Panc1 (cell line): ENCODE data around the gene FHL2. TPM values are rescaled to one million over a fixed set of nuclear protein-coding genes. Genes with fewer than 3 reads are reported as not detected.

ENCODE experiments used
- ATAC-seq: fragments of 200-7000 bp; cut with Tn5 transposase; 2 replicates; pipeline ENCODE4 v1.9.1; 2020; ENCODE audit warnings: mild to moderate bottlenecking, moderate library complexity
- BruUV-seq: library from RNA; stranded (reverse); fragments of 400-500 nt; replicated peaks from 2 replicates; lab custom pipeline; 2021; lab: Mats Ljungman, UMichigan
- CTCF ChIA-PET: fragments of 300-600 bp; sonication (Branson Sonifier 250); formaldehyde crosslinking; loops from one replicate; lab custom pipeline; 2022; ENCODE audit warnings: antibody characterized with exemption; lab: Charles Lee
- POLR2A ChIA-PET: fragments of 300-600 bp; sonication (Branson Sonifier 250); formaldehyde crosslinking; loops from one replicate; lab custom pipeline; 2022; ENCODE audit warnings: antibody characterized with exemption; lab: Charles Lee
- DNase-seq: peaks from one replicate; pipeline ENCODE4 v3.0.0-alpha.2; 2010; ENCODE audit warnings: low read depth, low spot score
- H3K27ac ChIP-seq: 2 replicates; pipeline ENCODE4 v1.5.1; 2011; ENCODE audit warnings: mild to moderate bottlenecking, low read length, inconsistent platforms
- H3K27me3 ChIP-seq: fragments of 200-500 bp; sonication (Bioruptor generic); 2 replicates; pipeline ENCODE4 v1.6.0; 2014; ENCODE audit warnings: low read length, inconsistent platforms; ENCODE audit not compliant: control insufficient read depth, insufficient read depth
- H3K36me3 ChIP-seq: fragments of 200-500 bp; sonication (Bioruptor generic); 2 replicates; pipeline ENCODE4 v1.5.1; 2014; ENCODE audit warnings: inconsistent platforms, mild to moderate bottlenecking, low read length, moderate library complexity; ENCODE audit not compliant: control insufficient read depth, insufficient read depth
- H3K4me1 ChIP-seq: 2 replicates; pipeline ENCODE4 v1.5.1; 2011; ENCODE audit warnings: inconsistent platforms, mild to moderate bottlenecking, low read length, moderate library complexity; ENCODE audit not compliant: control insufficient read depth, insufficient read depth
- H3K4me3 ChIP-seq, 2 experiments: 2 replicates each; pipeline ENCODE4 v1.5.1; 2011 to 2012; ENCODE audit warnings: low read depth in 2 of 2, low read length in 2 of 2, mild to moderate bottlenecking in 2 of 2, inconsistent platforms in 1 of 2, moderate library complexity in 1 of 2
- H3K9me3 ChIP-seq: fragments of 200-500 bp; sonication (Bioruptor generic); 2 replicates; pipeline ENCODE4 v1.5.1; 2014; ENCODE audit warnings: low read depth, mild to moderate bottlenecking, inconsistent platforms, low read length, moderate library complexity; ENCODE audit not compliant: control insufficient read depth, insufficient read depth
- POLR2AphosphoS5 ChIP-seq: IDR thresholded peaks from 2 replicates; pipeline ENCODE4 v1.6.1; 2012; ENCODE audit warnings: mild to moderate bottlenecking, low read depth, low read length, moderate library complexity
- SIN3A ChIP-seq: IDR thresholded peaks from 2 replicates; pipeline ENCODE4 v1.6.1; 2012; ENCODE audit warnings: low read depth, mild to moderate bottlenecking, low read length, moderate library complexity, borderline replicate concordance; ENCODE audit not compliant: insufficient read depth
- TCF7L2 ChIP-seq: IDR thresholded peaks from 2 replicates; pipeline ENCODE4 v1.6.1; 2011; ENCODE audit warnings: mild to moderate bottlenecking, low read depth, low read length, inconsistent platforms
- in situ Hi-C: cut with HindIII; loops from 2 replicates; pipeline ENCODE4 v1.10.0; 2016; ENCODE audit warnings: low sequenced_read_pairs, low pct_unique_long_range_greater_than_20kb
- intact Hi-C: fragments of 100-400 bp; cut with micrococcal nuclease; formaldehyde crosslinking; loops from one replicate; pipeline ENCODE4 v1.10.0; 2022; ENCODE audit not compliant: unreplicated experiment
- total RNA-seq: library from RNA; stranded (reverse); gene quantifications from one replicate; pipeline ENCODE4 v1.2.1, GENCODE V29; 2021; ENCODE audit not compliant: unreplicated experiment
- TF ChIP-seq, protein P1 (sequence below): fragments of 450-650 bp; IDR thresholded peaks from 2 replicates; pipeline ENCODE4 v1.5.1; 2017; ENCODE audit warnings: mild to moderate bottlenecking
- TF ChIP-seq, protein P2 (sequence below), 2 experiments: IDR thresholded peaks; 2 replicates each; pipeline ENCODE4 v1.6.1; 2011 to 2012; ENCODE audit warnings: low read depth in 2 of 2, control low read depth in 1 of 2, low read length in 1 of 2, mild to moderate bottlenecking in 1 of 2, moderate library complexity in 1 of 2; ENCODE audit not compliant: insufficient read depth in 1 of 2

The FHL2 gene
- total RNA-seq, 1 experiment from 2014 or later, result 378 TPM

DNA sequence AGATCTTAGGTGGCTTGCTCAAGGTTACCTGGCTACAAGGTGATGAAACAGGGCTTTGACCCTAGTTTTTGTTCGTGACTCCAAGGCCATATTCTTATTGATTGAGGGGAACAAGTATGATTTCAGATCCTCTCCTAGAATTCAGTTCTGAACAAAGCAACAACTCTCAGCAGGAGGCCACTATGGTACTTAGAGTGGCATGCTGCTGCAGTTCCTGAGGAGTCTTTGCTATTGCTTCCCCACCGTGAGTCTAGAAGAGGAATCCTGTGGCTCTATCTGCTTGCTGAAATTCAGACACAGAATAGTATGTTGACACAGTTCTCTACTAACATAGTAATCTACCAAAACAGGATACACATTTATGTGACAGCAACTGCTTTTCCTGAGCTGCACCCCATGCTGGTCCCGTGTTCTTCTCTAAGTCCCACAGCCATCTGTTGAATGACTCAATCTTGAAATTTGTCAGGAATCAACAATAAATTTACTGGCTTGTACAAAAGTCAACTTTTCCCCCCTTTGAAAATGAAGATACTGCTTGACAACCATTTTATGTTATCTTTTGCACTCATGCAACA, 73.4 kb downstream of the FHL2 start:
- Histone ChIP-seq H3K27me3 (no peaks in the 10 kb centered on the region), H3K4me3 (no peak overlapping the region), H3K9me3 (no peaks in the 10 kb centered on the region), H3K36me3 (no peaks in the 10 kb centered on the region), H3K4me1 (peaks cover 34% of the 10 kb centered on the region), H3K27ac (no peak overlapping the region)
- ChIA-PET CTCF (no interaction called here), POLR2A (interaction anchor here (0.7 kb wide), 1 partner anchor 42 kb away, joined by 3 read pairs; no protein-coding TSS in a partner anchor)
- no TSS peak for BruUV-seq
- in situ Hi-C loops, result no loop called here
- no peak for DNase-seq
- intact Hi-C loops, result no loop called here
- no peak for ATAC-seq
- no peak for TF ChIP-seq SIN3A
- no peak for TF ChIP-seq TCF7L2
- TF ChIP-seq, protein P1, sequence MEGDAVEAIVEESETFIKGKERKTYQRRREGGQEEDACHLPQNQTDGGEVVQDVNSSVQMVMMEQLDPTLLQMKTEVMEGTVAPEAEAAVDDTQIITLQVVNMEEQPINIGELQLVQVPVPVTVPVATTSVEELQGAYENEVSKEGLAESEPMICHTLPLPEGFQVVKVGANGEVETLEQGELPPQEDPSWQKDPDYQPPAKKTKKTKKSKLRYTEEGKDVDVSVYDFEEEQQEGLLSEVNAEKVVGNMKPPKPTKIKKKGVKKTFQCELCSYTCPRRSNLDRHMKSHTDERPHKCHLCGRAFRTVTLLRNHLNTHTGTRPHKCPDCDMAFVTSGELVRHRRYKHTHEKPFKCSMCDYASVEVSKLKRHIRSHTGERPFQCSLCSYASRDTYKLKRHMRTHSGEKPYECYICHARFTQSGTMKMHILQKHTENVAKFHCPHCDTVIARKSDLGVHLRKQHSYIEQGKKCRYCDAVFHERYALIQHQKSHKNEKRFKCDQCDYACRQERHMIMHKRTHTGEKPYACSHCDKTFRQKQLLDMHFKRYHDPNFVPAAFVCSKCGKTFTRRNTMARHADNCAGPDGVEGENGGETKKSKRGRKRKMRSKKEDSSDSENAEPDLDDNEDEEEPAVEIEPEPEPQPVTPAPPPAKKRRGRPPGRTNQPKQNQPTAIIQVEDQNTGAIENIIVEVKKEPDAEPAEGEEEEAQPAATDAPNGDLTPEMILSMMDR, result no peak
- TF ChIP-seq, protein P2, sequence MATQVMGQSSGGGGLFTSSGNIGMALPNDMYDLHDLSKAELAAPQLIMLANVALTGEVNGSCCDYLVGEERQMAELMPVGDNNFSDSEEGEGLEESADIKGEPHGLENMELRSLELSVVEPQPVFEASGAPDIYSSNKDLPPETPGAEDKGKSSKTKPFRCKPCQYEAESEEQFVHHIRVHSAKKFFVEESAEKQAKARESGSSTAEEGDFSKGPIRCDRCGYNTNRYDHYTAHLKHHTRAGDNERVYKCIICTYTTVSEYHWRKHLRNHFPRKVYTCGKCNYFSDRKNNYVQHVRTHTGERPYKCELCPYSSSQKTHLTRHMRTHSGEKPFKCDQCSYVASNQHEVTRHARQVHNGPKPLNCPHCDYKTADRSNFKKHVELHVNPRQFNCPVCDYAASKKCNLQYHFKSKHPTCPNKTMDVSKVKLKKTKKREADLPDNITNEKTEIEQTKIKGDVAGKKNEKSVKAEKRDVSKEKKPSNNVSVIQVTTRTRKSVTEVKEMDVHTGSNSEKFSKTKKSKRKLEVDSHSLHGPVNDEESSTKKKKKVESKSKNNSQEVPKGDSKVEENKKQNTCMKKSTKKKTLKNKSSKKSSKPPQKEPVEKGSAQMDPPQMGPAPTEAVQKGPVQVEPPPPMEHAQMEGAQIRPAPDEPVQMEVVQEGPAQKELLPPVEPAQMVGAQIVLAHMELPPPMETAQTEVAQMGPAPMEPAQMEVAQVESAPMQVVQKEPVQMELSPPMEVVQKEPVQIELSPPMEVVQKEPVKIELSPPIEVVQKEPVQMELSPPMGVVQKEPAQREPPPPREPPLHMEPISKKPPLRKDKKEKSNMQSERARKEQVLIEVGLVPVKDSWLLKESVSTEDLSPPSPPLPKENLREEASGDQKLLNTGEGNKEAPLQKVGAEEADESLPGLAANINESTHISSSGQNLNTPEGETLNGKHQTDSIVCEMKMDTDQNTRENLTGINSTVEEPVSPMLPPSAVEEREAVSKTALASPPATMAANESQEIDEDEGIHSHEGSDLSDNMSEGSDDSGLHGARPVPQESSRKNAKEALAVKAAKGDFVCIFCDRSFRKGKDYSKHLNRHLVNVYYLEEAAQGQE (IDR thresholded peaks at IDR 0.05; ENCODE audit: insufficient read depth in 1 of 2, low read depth in 2 of 2, low read length in 1 of 2), result no peak
- TF ChIP-seq POLR2AphosphoS5, result no peak

- TF ChIP-seq SIN3A (no peak), TCF7L2 (no peak), POLR2AphosphoS5 (no peak)
- TF ChIP-seq, protein P1, result no peak
- TF ChIP-seq, protein P2 (IDR thresholded peaks at IDR 0.05; ENCODE audit: insufficient read depth in 1 of 2, low read depth in 2 of 2, low read length in 1 of 2), result no peak
- no TSS peak for BruUV-seq
- H3K27ac ChIP-seq, result no peak overlapping the region
- intact Hi-C loops, result no loop called here
- H3K4me3 ChIP-seq, result no peak overlapping the region
- H3K36me3 ChIP-seq, result no peaks in the 10 kb centered on the region
- no peaks in the 10 kb centered on the region for H3K9me3 ChIP-seq
- CTCF ChIA-PET, result interaction anchor here (0.6 kb wide), 1 partner anchor 66 kb away, joined by 3 read pairs; no protein-coding TSS in a partner anchor
- H3K27me3 ChIP-seq, result no peaks in the 10 kb centered on the region
- no peak for ATAC-seq
- POLR2A ChIA-PET, result interaction anchor here (0.7 kb wide), 1 partner anchor 43 kb away, joined by 3 read pairs; no protein-coding TSS in a partner anchor
- in situ Hi-C loops, result no loop called here
- peaks cover 29% of the 10 kb centered on the region for H3K4me1 ChIP-seq
- no peak for DNase-seq
Observed at GRCh38 chr2:105324732-105325131, 74.1 kb downstream of the FHL2 start.
